PC-3 (cell line): ENCODE results near the gene CASP6. TPM values are rescaled to one million over a fixed set of nuclear protein-coding genes. Genes with fewer than 3 reads are reported as not detected.
"Not testable (repeated sequence)": the region's sequence is repeated elsewhere in the genome, so short reads cannot be mapped to it uniquely, and the experiment has no call there.

Source experiments
- ATAC-seq: fragments of 200-7000 bp; cut with Tn5 transposase; 2 replicates; pipeline ENCODE4 v1.9.1; 2020; ENCODE audit warnings: mild to moderate bottlenecking, moderate library complexity
- BruUV-seq: library from RNA; stranded (reverse); fragments of 400-500 nt; replicated peaks from 2 replicates; lab custom pipeline; 2021; lab: Mats Ljungman, UMichigan
- CTCF ChIA-PET: fragments of 300-600 bp; sonication (Branson Sonifier 250); formaldehyde crosslinking; loops from one replicate; lab custom pipeline; 2022; ENCODE audit warnings: antibody characterized with exemption; lab: Charles Lee
- POLR2A ChIA-PET: fragments of 300-600 bp; sonication (Branson Sonifier 250); formaldehyde crosslinking; loops from one replicate; lab custom pipeline; 2022; ENCODE audit warnings: antibody characterized with exemption; ENCODE audit not compliant: unreplicated experiment; lab: Charles Lee
- DNase-seq: peaks from one replicate; pipeline ENCODE4 v3.0.0-alpha.2; 2015
- H2AFZ ChIP-seq: fragments of 300-600 bp; sonication (generic); 2 replicates; pipeline ENCODE4 v1.6.0; 2016; ENCODE audit warnings: antibody characterized with exemption, low read length
- H3F3A ChIP-seq: fragments of 300-600 bp; sonication (generic); one replicate; pipeline ENCODE4 v1.6.0; 2017; ENCODE audit warnings: antibody characterized with exemption, low read length, control low read depth, mild to moderate bottlenecking; ENCODE audit not compliant: unreplicated experiment
- H3K27ac ChIP-seq: fragments of 300-600 bp; sonication (generic); 2 replicates; pipeline ENCODE4 v1.5.1; 2016; ENCODE audit warnings: mild to moderate bottlenecking, low read length
- H3K27me3 ChIP-seq: fragments of 300-600 bp; sonication (generic); 2 replicates; pipeline ENCODE4 v1.6.1; 2016; ENCODE audit warnings: low read length, mixed read lengths
- H3K36me3 ChIP-seq: fragments of 300-600 bp; sonication (generic); 2 replicates; pipeline ENCODE4 v1.6.1; 2016; ENCODE audit warnings: low read depth, mixed run types, low read length, mixed read lengths
- H3K4me1 ChIP-seq: fragments of 300-600 bp; sonication (generic); 2 replicates; pipeline ENCODE4 v1.5.1; 2016; ENCODE audit warnings: low read length; ENCODE audit not compliant: insufficient read depth
- H3K4me2 ChIP-seq: fragments of 300-600 bp; sonication (generic); 2 replicates; pipeline ENCODE4 v1.6.0; 2016; ENCODE audit warnings: low read length
- H3K4me3 ChIP-seq: fragments of 300-600 bp; sonication (generic); 2 replicates; pipeline ENCODE4 v1.5.1; 2016; ENCODE audit warnings: mild to moderate bottlenecking, low read length, mixed read lengths
- H3K79me2 ChIP-seq: fragments of 300-600 bp; sonication (generic); 2 replicates; pipeline ENCODE4 v1.6.1; 2017; ENCODE audit warnings: low read length, mixed read lengths
- H3K9ac ChIP-seq: fragments of 300-600 bp; sonication (generic); 2 replicates; pipeline ENCODE4 v1.6.0; 2016; ENCODE audit warnings: mild to moderate bottlenecking, low read length
- H3K9me2 ChIP-seq: fragments of 300-600 bp; sonication (generic); replicated peaks from 2 replicates; pipeline ENCODE4 v1.6.1; 2016; ENCODE audit warnings: mixed run types, low read length, mixed read lengths
- H3K9me3 ChIP-seq: fragments of 300-600 bp; sonication (generic); 2 replicates; pipeline ENCODE4 v1.6.1; 2016; ENCODE audit warnings: low read length, mixed read lengths
- H4K20me1 ChIP-seq: fragments of 300-600 bp; sonication (generic); 2 replicates; pipeline ENCODE4 v1.6.1; 2016; ENCODE audit warnings: low read length, mixed read lengths
- CTCF ChIP-seq: fragments of 300-600 bp; sonication (generic); conservative IDR thresholded peaks from 2 replicates; pipeline ENCODE4 v1.5.1; 2017; ENCODE audit warnings: antibody characterized with exemption, low read depth, mild to moderate bottlenecking, low read length
- EZH2 ChIP-seq: fragments of 300-600 bp; sonication (generic); IDR thresholded peaks from one replicate; pipeline ENCODE4 v1.6.1; 2017; ENCODE audit warnings: antibody characterized with exemption, mild to moderate bottlenecking, low read length; ENCODE audit not compliant: unreplicated experiment
- EZH2phosphoT487 ChIP-seq: fragments of 300-600 bp; sonication (generic); IDR thresholded peaks from 2 replicates; pipeline ENCODE4 v1.6.1; 2018; ENCODE audit warnings: mild to moderate bottlenecking, antibody characterized with exemption, low read length, borderline replicate concordance
- intact Hi-C: fragments of 100-400 bp; cut with micrococcal nuclease; formaldehyde crosslinking; loops from 2 replicates; pipeline ENCODE4 v1.9.0; 2023
- total RNA-seq: library from RNA; depleted of rRNA; stranded (reverse); fragments of >200 nt; gene quantifications from 2 replicates; pipeline ENCODE4 v1.2.3, GENCODE V29; 2014

Gene CASP6
- total RNA-seq, 1 experiment from 2014 or later = 33.7 TPM

- no peaks in the 10 kb centered on the region for H3F3A ChIP-seq
- TF ChIP-seq CTCF (no peak), EZH2phosphoT487 (no peak), EZH2 (no peak)
- ATAC-seq (no peak), DNase-seq (no peak)
- H3K27me3 ChIP-seq = no peaks in the 10 kb centered on the region
- H3K27ac ChIP-seq = no peak overlapping the region
- H3K4me2 ChIP-seq = no peak overlapping the region
- CTCF ChIA-PET = no interaction called here
- no peaks in the 10 kb centered on the region for H3K79me2 ChIP-seq
- peaks cover 13% of the 10 kb centered on the region; the same call in 1 of the 2 replicates for H3K36me3 ChIP-seq
- H4K20me1 ChIP-seq = no peaks in the 10 kb centered on the region
- intact Hi-C loops = loop anchor here (2.0 kb wide), 1 partner anchor 19 kb away; the partner anchor contains the start of gene CASP6
- H3K9me3 ChIP-seq = no peaks in the 10 kb centered on the region
- H3K4me3 ChIP-seq = no peak overlapping the region
- H3K9me2 ChIP-seq = no peaks in the 10 kb centered on the region
- POLR2A ChIA-PET = no interaction called here
- no TSS peak for BruUV-seq
- H2AFZ ChIP-seq = no peak overlapping the region
- H3K4me1 ChIP-seq = no peaks in the 10 kb centered on the region
- no peak overlapping the region for H3K9ac ChIP-seq
Measured at GRCh38 chr4:109683621-109684253, 19.5 kb downstream of the CASP6 start.

- Histone ChIP-seq H3K4me1 (no peaks in the 10 kb centered on the region), H3K27ac (no peak overlapping the region), H2AFZ (no peak overlapping the region), H3K9me2 (no peaks in the 10 kb centered on the region), H4K20me1 (no peaks in the 10 kb centered on the region), H3F3A (no peaks in the 10 kb centered on the region), H3K9me3 (no peaks in the 10 kb centered on the region), H3K27me3 (no peaks in the 10 kb centered on the region), H3K79me2 (no peaks in the 10 kb centered on the region), H3K36me3 (peaks cover 7% of the 10 kb centered on the region; the same call in 1 of the 2 replicates), H3K9ac (no peak overlapping the region), H3K4me3 (no peak overlapping the region), H3K4me2 (no peak overlapping the region)
- intact Hi-C loops = no loop called here
- no peak for ATAC-seq
- POLR2A ChIA-PET = interaction anchor here (0.7 kb wide), 1 partner anchor 8 kb away, joined by 4 read pairs; no protein-coding TSS in a partner anchor
- TF ChIP-seq EZH2phosphoT487 (no peak), CTCF (no peak), EZH2 (no peak)
- DNase-seq = no peak
- CTCF ChIA-PET = no interaction called here
- no TSS peak for BruUV-seq
Measured at GRCh38 chr4:109682875-109683274, 20.4 kb downstream of the CASP6 start.

GRCh38 chr4:109678925-109679324 lies 24.3 kb downstream of the CASP6 start:
- CTCF ChIA-PET, POLR2A ChIA-PET, BruUV-seq: not testable (repeated sequence)

GRCh38 chr4:109678472-109678871 lies 24.8 kb downstream of the CASP6 start:
- H3K9ac ChIP-seq, H3K79me2 ChIP-seq, H4K20me1 ChIP-seq, POLR2A ChIA-PET, H3K4me2 ChIP-seq, DNase-seq, H3K9me2 ChIP-seq, H2AFZ ChIP-seq, intact Hi-C loops, BruUV-seq, H3K4me1 ChIP-seq, H3K27me3 ChIP-seq, CTCF ChIA-PET, H3K9me3 ChIP-seq, ATAC-seq, H3K27ac ChIP-seq, H3K4me3 ChIP-seq, H3K36me3 ChIP-seq, H3F3A ChIP-seq: not testable (repeated sequence)

More at GRCh38 chr4:109678925-109679324, 24.3 kb downstream of the CASP6 start:
- H3K36me3 ChIP-seq, H3K4me3 ChIP-seq, H4K20me1 ChIP-seq, DNase-seq, H3K27me3 ChIP-seq, H3K27ac ChIP-seq, H3K4me1 ChIP-seq, H3K4me2 ChIP-seq, H3K9me2 ChIP-seq, intact Hi-C loops, H3K79me2 ChIP-seq, H2AFZ ChIP-seq, H3K9me3 ChIP-seq, H3F3A ChIP-seq, ATAC-seq, H3K9ac ChIP-seq: not testable (repeated sequence)
